ENCODE measurements around the gene UPF1.
A peak's percentile ranks its signal among the peaks of the same experiment; 100 is the strongest.

GRCh38 chr19:18848878-18849661 is 17.3 kb downstream of the UPF1 start:
- TF ChIP-seq TAF1 (IDR thresholded peaks at IDR 0.05; ENCODE audit: borderline replicate concordance, low read depth, low read length) (no peak), POLR2A (IDR thresholded peaks at IDR 0.05; ENCODE audit: low read depth, low read length) (peak; percentile 41; the same call in 1 of the 2 replicates), POLR2AphosphoS5 (IDR thresholded peaks at IDR 0.05; ENCODE audit: low read depth, low read length) (no peak)
